Neural progenitor cell (in vitro differentiated cells): ENCODE results near the gene LMTK2. TPM values are rescaled to one million over a fixed set of nuclear protein-coding genes. Genes with fewer than 3 reads are reported as not detected.
A peak's percentile ranks its signal among the peaks of the same experiment; 100 is the strongest.

ENCODE experiments used
- DNase-seq: peaks from one replicate; pipeline ENCODE4 v3.0.0-alpha.2; 2016; ENCODE audit warnings: low spot score
- H2AFZ ChIP-seq: fragments of 200-600 bp; sonication (generic); replicated peaks from 2 replicates; pipeline ENCODE4 v1.6.1; 2016; ENCODE audit warnings: antibody characterized with exemption
- H3F3A ChIP-seq: fragments of 200-600 bp; sonication (generic); 2 replicates; pipeline ENCODE4 v1.6.1; 2016; ENCODE audit warnings: antibody characterized with exemption, low read depth
- H3K27ac ChIP-seq: fragments of 200-600 bp; sonication (generic); 2 replicates; pipeline ENCODE4 v1.5.1; 2016; ENCODE audit warnings: mild to moderate bottlenecking
- H3K27me3 ChIP-seq: fragments of 200-600 bp; sonication (generic); 2 replicates; pipeline ENCODE4 v1.6.1; 2016; ENCODE audit warnings: mild to moderate bottlenecking, moderate library complexity
- H3K36me3 ChIP-seq: fragments of 200-600 bp; sonication (generic); 2 replicates; pipeline ENCODE4 v1.5.1; 2016
- H3K4me1 ChIP-seq: fragments of 200-600 bp; sonication (generic); 2 replicates; pipeline ENCODE4 v1.6.1; 2016; ENCODE audit warnings: mixed run types
- H3K4me2 ChIP-seq: fragments of 200-600 bp; sonication (generic); 2 replicates; pipeline ENCODE4 v1.6.1; 2016
- H3K4me3 ChIP-seq: fragments of 200-600 bp; sonication (generic); 2 replicates; pipeline ENCODE4 v1.5.1; 2016
- H3K79me2 ChIP-seq: fragments of 200-600 bp; sonication (generic); 2 replicates; pipeline ENCODE4 v1.6.1; 2016; ENCODE audit warnings: low read depth
- H3K9ac ChIP-seq: fragments of 200-600 bp; sonication (generic); 2 replicates; pipeline ENCODE4 v1.6.1; 2016
- H3K9me3 ChIP-seq: fragments of 200-600 bp; sonication (generic); 2 replicates; pipeline ENCODE4 v1.5.1; 2016; ENCODE audit warnings: low read depth
- H4K20me1 ChIP-seq: fragments of 200-600 bp; sonication (generic); 2 replicates; pipeline ENCODE4 v1.6.1; 2016; ENCODE audit warnings: low read depth
- H3K27ac Mint-ChIP-seq: 3 replicates; pipeline ENCODE4 v1.8.0; 2021; ENCODE audit warnings: mixed read lengths
- H3K27me3 Mint-ChIP-seq: 2 replicates; pipeline ENCODE4 v1.8.0; 2022; ENCODE audit warnings: low read depth, mild to moderate bottlenecking, inconsistent platforms, moderate library complexity, mixed read lengths; ENCODE audit not compliant: insufficient read depth
- H3K36me3 Mint-ChIP-seq: 3 replicates; pipeline ENCODE4 v1.8.0; 2021; ENCODE audit warnings: mixed read lengths
- H3K4me1 Mint-ChIP-seq: 3 replicates; pipeline ENCODE4 v1.8.0; 2021; ENCODE audit warnings: mixed read lengths
- H3K4me3 Mint-ChIP-seq: 3 replicates; pipeline ENCODE4 v1.8.0; 2021; ENCODE audit warnings: mild to moderate bottlenecking, moderate library complexity, mixed read lengths
- H3K9me3 Mint-ChIP-seq: 3 replicates; pipeline ENCODE4 v1.8.0; 2020; ENCODE audit warnings: mixed read lengths
- EZH2 ChIP-seq: fragments of 200-600 bp; sonication (generic); IDR thresholded peaks from 2 replicates; pipeline ENCODE4 v1.6.1; 2017; ENCODE audit warnings: antibody characterized with exemption, mild to moderate bottlenecking, moderate library complexity
- EZH2phosphoT487 ChIP-seq: fragments of 200-600 bp; sonication (generic); IDR thresholded peaks from 2 replicates; pipeline ENCODE4 v1.6.1; 2017; ENCODE audit warnings: antibody characterized with exemption
- total RNA-seq: library from RNA; depleted of rRNA; stranded (reverse); fragments of >200 nt; gene quantifications from 2 replicates; pipeline ENCODE4 v1.2.3, GENCODE V29; 2015; ENCODE audit warnings: low replicate concordance
- TF ChIP-seq, protein P1 (sequence below): fragments of 200-600 bp; sonication (generic); IDR thresholded peaks from 2 replicates; pipeline ENCODE4 v1.5.1; 2017; ENCODE audit warnings: antibody characterized with exemption, mild to moderate bottlenecking

Gene LMTK2
- total RNA-seq, 1 donor from 2014 or later: 14.1 TPM

DNA sequence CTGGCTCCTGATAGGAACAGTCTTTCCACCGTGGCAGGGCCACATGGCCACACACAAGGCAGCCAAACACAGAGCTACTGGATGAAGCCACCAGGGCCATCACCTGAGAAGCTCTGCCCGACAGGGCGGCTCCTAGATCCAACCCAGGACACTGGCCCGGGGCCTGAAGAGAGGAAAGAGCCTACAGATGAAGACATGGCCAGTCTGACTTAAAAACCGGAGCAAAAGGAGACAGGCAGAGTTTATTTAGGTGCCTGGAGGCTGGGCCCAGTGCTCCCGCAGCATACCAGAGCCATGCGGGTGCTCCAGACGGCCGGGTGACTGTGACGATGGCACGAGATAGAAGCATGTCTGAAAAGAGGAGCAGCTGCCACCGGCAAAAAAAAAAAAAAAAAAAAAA, 141.5 kb downstream of the LMTK2 start:
- Histone ChIP-seq H3K4me3 (no peak overlapping the region), H3K9me3 (no peaks in the 10 kb centered on the region), H3K4me2 (no peak overlapping the region), H2AFZ (no peak overlapping the region), H3K9ac (no peak overlapping the region), H3K79me2 (peaks cover 8% of the 10 kb centered on the region), H3K4me1 (peaks cover 13% of the 10 kb centered on the region), H3F3A (peaks cover 8% of the 10 kb centered on the region), H3K27ac (no peak overlapping the region), H4K20me1 (peaks cover 5% of the 10 kb centered on the region), H3K36me3 (no peaks in the 10 kb centered on the region), H3K27me3 (no peaks in the 10 kb centered on the region)
- DNase-seq: no peak
- TF ChIP-seq EZH2 (no peak), EZH2phosphoT487 (no peak)
- TF ChIP-seq, protein P1, sequence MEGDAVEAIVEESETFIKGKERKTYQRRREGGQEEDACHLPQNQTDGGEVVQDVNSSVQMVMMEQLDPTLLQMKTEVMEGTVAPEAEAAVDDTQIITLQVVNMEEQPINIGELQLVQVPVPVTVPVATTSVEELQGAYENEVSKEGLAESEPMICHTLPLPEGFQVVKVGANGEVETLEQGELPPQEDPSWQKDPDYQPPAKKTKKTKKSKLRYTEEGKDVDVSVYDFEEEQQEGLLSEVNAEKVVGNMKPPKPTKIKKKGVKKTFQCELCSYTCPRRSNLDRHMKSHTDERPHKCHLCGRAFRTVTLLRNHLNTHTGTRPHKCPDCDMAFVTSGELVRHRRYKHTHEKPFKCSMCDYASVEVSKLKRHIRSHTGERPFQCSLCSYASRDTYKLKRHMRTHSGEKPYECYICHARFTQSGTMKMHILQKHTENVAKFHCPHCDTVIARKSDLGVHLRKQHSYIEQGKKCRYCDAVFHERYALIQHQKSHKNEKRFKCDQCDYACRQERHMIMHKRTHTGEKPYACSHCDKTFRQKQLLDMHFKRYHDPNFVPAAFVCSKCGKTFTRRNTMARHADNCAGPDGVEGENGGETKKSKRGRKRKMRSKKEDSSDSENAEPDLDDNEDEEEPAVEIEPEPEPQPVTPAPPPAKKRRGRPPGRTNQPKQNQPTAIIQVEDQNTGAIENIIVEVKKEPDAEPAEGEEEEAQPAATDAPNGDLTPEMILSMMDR: no peak
- Mint-ChIP-seq H3K4me3 (no peak overlapping the region), H3K27ac (no peak overlapping the region), H3K36me3 (no peaks in the 10 kb centered on the region), H3K27me3 (no peaks in the 10 kb centered on the region), H3K4me1 (peaks cover 17% of the 10 kb centered on the region), H3K9me3 (no peaks in the 10 kb centered on the region)

DNA sequence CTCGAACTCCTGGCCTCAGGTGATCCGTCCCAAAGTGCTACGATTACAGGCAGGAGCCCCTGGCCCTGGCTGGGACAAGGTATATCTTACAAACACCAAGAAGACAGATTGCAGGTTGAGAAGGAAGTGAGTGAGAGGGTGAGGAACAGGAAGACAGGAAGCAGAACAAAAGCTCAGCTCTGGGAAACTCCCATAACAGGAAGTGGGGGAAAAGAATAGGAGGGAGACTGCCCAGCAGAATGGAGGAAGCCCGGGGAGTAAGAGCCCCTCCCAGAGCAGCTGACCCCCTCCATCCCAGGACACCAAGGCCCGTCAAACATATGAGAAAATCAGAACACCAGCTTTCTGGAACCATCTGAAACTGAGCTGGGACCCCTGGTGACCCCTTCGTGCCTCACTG, 142.4 kb downstream of the LMTK2 start:
- Histone ChIP-seq H3K4me3 (no peak overlapping the region), H3K27me3 (no peaks in the 10 kb centered on the region), H3K4me2 (no peak overlapping the region), H3K4me1 (peaks cover 15% of the 10 kb centered on the region), H2AFZ (no peak overlapping the region), H3F3A (peaks cover 8% of the 10 kb centered on the region), H4K20me1 (peaks cover 8% of the 10 kb centered on the region), H3K9ac (no peak overlapping the region), H3K79me2 (peaks cover 13% of the 10 kb centered on the region), H3K36me3 (no peaks in the 10 kb centered on the region), H3K27ac (no peak overlapping the region), H3K9me3 (no peaks in the 10 kb centered on the region)
- no peak for TF ChIP-seq EZH2
- no peak for TF ChIP-seq EZH2phosphoT487
- TF ChIP-seq, protein P1: no peak
- no peaks in the 10 kb centered on the region for H3K27me3 Mint-ChIP-seq
- no peak for DNase-seq
- H3K36me3 Mint-ChIP-seq: no peaks in the 10 kb centered on the region
- peaks cover 19% of the 10 kb centered on the region for H3K4me1 Mint-ChIP-seq
- peak overlapping the region; percentile 16 for H3K4me3 Mint-ChIP-seq
- H3K9me3 Mint-ChIP-seq: no peaks in the 10 kb centered on the region
- H3K27ac Mint-ChIP-seq: no peak overlapping the region

DNA sequence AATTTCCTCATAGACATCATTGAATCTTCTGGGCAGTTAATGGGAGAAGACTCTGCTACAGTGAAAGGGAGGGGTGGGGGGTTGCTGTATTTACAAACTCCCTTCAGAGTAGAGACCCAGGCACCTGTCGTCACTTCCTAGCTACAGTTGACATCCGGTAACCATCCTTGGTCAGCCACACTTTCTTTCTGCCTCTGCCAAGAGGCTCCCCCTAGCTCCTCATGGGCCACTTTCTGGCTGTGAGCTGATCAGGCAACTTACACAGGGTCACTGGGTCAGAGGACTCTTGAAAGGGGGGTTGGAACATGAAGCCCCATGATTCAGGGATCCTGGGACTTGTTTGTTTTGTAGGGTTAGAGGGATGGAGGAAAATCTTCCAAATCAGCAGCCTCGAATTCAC, 144.1 kb downstream of the LMTK2 start:
- H3K27ac ChIP-seq: no peak overlapping the region
- Mint-ChIP-seq H3K4me1 (peaks cover 23% of the 10 kb centered on the region), H3K27me3 (peaks cover 3% of the 10 kb centered on the region), H3K27ac (no peak overlapping the region), H3K4me3 (peak overlapping the region; percentile 97), H3K36me3 (peaks cover 3% of the 10 kb centered on the region), H3K9me3 (no peaks in the 10 kb centered on the region)
- H4K20me1 ChIP-seq: peaks cover 8% of the 10 kb centered on the region
- no peaks in the 10 kb centered on the region for H3K36me3 ChIP-seq
- peaks cover 15% of the 10 kb centered on the region for H3K4me1 ChIP-seq
- no peak overlapping the region for H2AFZ ChIP-seq
- H3K4me2 ChIP-seq: peak overlapping the region; percentile 88
- H3K79me2 ChIP-seq: peaks cover 17% of the 10 kb centered on the region
- H3K9me3 ChIP-seq: no peaks in the 10 kb centered on the region
- peaks cover 8% of the 10 kb centered on the region for H3F3A ChIP-seq
- H3K27me3 ChIP-seq: no peaks in the 10 kb centered on the region
- no peak for DNase-seq
- TF ChIP-seq, protein P1: no peak
- no peak for TF ChIP-seq EZH2
- TF ChIP-seq EZH2phosphoT487: no peak
- peak overlapping the region; percentile 93 for H3K4me3 ChIP-seq
- no peak overlapping the region for H3K9ac ChIP-seq
